GM12872 (cell line): ENCODE results near the gene CAMLG.

ENCODE experiments used
- CTCF ChIP-seq: IDR thresholded peaks from 3 replicates; pipeline ENCODE4 v1.5.1; 2011; ENCODE audit warnings: low read depth, mild to moderate bottlenecking, low read length, moderate library complexity; ENCODE audit not compliant: insufficient read depth

The CAMLG gene

DNA sequence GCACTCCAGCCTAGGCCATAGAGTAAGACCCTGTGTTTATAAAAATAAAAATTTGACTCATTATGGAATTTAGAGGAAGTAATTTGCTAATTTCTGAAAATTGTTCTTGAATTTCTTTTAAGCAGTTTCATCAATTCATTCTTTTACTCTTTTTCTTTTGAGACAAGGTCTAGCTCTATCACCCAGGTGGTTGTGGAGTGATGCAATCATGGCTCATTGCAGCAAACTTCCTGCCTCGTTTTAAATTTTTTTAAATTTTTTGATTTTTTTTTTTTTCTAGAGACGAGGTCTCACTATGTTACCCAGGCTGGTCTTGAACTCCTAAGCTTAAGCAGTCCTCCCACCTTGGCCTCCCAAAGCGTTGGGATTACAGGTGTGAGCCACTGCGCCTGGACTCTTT lies 3.1 kb upstream of the CAMLG start:
- no peak for TF ChIP-seq CTCF

GRCh38 chr5:134736173-134736812 lies 2.1 kb upstream of the CAMLG start:
- TF ChIP-seq CTCF, result no peak

DNA sequence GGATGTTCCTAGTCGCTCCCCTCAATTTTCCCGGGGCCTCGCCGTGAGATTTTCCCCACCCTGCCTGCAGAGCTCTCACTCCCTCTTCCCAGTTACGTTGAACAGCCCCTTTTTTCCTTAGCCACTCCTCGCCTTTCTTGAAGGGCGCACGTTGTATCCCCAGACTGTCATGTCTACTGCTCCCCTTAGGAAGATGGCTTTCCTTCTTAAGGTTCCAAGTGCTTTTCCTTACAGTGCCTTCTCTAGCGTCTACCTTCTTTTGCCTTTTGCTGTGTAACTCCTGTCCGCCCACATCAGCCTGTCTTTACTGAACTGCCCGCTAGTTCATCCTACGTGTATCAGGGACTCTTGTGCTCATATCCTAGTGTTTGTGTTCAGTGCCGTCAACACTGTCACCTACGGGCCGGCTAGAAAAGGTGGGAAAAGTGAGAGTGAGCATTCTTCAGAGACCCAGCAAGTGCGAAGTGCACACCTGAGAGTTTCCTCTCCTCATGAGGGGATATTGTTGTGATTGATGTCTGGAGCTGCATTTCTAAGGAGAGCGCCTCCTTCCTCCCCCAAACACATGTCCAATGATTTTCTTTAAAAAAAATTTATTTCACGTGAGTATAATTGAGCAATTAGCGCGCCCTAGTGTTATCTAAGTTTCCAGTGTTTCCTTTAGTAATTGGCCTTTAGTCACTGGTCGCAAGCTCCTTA lies 764 bp downstream of the CAMLG start:
- TF ChIP-seq CTCF, result 0 out of 3 replicates have a peak, but pooled peaks have one; percentile 22

GRCh38 chr5:134741052-134741451 lies 2.7 kb downstream of the CAMLG start:
- no peak for TF ChIP-seq CTCF

GRCh38 chr5:134742134-134742533 lies 3.8 kb downstream of the CAMLG start:
- no peak for TF ChIP-seq CTCF

DNA sequence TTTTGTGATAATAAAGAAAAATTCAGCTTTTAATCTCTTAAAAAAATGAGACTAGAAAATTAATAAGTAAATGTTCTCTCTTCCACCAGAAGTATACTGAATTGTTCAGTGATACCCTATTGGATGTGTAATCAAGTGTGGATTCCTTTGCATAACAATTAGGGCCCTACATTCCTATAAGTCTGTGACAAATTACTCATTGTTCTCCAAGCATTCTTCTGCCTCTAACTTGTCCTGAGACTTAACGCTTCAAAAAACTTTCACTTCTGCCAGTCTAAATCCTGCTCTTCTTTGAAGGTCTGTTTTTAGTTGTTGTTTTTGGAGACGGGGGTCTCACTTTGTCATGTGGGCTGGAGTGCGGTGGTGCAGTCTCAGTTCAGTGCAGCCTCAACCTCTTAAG lies 11.1 kb downstream of the CAMLG start:
- TF ChIP-seq CTCF, result no peak

GRCh38 chr5:134758176-134758503 lies 19.8 kb downstream of the CAMLG start:
- no peak for TF ChIP-seq CTCF
